ENCODE results near the gene HTR2A. TPM values are rescaled to one million over a fixed set of nuclear protein-coding genes. Genes with fewer than 3 reads are reported as not detected.
A peak's percentile ranks its signal among the peaks of the same experiment; 100 is the strongest.

The HTR2A gene
- total RNA-seq, 1 donor from 2014 or later = not detected

GRCh38 chr13:46796515-46797474, 100.1 kb downstream of the HTR2A start, which contains the start of gene ESD:
Gene ESD (minus strand): TSS chr13:46797161. CDS start chr13:46791413, 5,748 bp downstream.
- Histone ChIP-seq H3K36me3 (ENCODE audit: control insufficient read depth, insufficient read depth, low read length) (no peaks in the 10 kb centered on the region), H3K4me3 (ENCODE audit: low read depth, low read length) (peak within 1 kb of the TSS; percentile 68), H3K27me3 (ENCODE audit: control insufficient read depth, insufficient read depth, low read length) (no peaks in the 10 kb centered on the region)
- TF ChIP-seq, protein P1, sequence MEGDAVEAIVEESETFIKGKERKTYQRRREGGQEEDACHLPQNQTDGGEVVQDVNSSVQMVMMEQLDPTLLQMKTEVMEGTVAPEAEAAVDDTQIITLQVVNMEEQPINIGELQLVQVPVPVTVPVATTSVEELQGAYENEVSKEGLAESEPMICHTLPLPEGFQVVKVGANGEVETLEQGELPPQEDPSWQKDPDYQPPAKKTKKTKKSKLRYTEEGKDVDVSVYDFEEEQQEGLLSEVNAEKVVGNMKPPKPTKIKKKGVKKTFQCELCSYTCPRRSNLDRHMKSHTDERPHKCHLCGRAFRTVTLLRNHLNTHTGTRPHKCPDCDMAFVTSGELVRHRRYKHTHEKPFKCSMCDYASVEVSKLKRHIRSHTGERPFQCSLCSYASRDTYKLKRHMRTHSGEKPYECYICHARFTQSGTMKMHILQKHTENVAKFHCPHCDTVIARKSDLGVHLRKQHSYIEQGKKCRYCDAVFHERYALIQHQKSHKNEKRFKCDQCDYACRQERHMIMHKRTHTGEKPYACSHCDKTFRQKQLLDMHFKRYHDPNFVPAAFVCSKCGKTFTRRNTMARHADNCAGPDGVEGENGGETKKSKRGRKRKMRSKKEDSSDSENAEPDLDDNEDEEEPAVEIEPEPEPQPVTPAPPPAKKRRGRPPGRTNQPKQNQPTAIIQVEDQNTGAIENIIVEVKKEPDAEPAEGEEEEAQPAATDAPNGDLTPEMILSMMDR (IDR thresholded peaks at IDR 0.05; ENCODE audit: insufficient read depth, low read length, poor library complexity, severe bottlenecking) = no peak
- peak; percentile 66 for DNase-seq (ENCODE audit: low read depth)

GRCh38 chr13:46796129-46796514, 100.7 kb downstream of the HTR2A start:
- no peak for DNase-seq (ENCODE audit: low read depth)
- TF ChIP-seq, protein P1 (IDR thresholded peaks at IDR 0.05; ENCODE audit: insufficient read depth, low read length, poor library complexity, severe bottlenecking) = no peak
- H3K27me3 ChIP-seq (ENCODE audit: control insufficient read depth, insufficient read depth, low read length) = no peaks in the 10 kb centered on the region
- H3K36me3 ChIP-seq (ENCODE audit: control insufficient read depth, insufficient read depth, low read length) = no peaks in the 10 kb centered on the region
- peak overlapping the region; percentile 68 for H3K4me3 ChIP-seq (ENCODE audit: low read depth, low read length)

- no peaks in the 10 kb centered on the region for H3K27me3 ChIP-seq (ENCODE audit: control insufficient read depth, insufficient read depth, low read length)
- TF ChIP-seq, protein P1 (IDR thresholded peaks at IDR 0.05; ENCODE audit: insufficient read depth, low read length, poor library complexity, severe bottlenecking) = no peak
- no peak for DNase-seq (ENCODE audit: low read depth)
- H3K4me3 ChIP-seq (ENCODE audit: low read depth, low read length) = no peak overlapping the region
- H3K36me3 ChIP-seq (ENCODE audit: control insufficient read depth, insufficient read depth, low read length) = no peaks in the 10 kb centered on the region
Measured at GRCh38 chr13:46795321-46795720, 101.5 kb downstream of the HTR2A start.

GRCh38 chr13:46783504-46783903, 113.3 kb downstream of the HTR2A start:
- TF ChIP-seq, protein P1 (IDR thresholded peaks at IDR 0.05; ENCODE audit: insufficient read depth, low read length, poor library complexity, severe bottlenecking) = no peak
- H3K36me3 ChIP-seq (ENCODE audit: control insufficient read depth, insufficient read depth, low read length) = peaks cover 1% of the 10 kb centered on the region

GRCh38 chr13:46782691-46783090, 114.2 kb downstream of the HTR2A start:
- TF ChIP-seq, protein P1 (IDR thresholded peaks at IDR 0.05; ENCODE audit: insufficient read depth, low read length, poor library complexity, severe bottlenecking) = no peak
- DNase-seq (ENCODE audit: low read depth) = no peak
- Histone ChIP-seq H3K27me3 (ENCODE audit: control insufficient read depth, insufficient read depth, low read length) (no peaks in the 10 kb centered on the region), H3K4me3 (ENCODE audit: low read depth, low read length) (no peak overlapping the region), H3K36me3 (ENCODE audit: control insufficient read depth, insufficient read depth, low read length) (peaks cover 1% of the 10 kb centered on the region)

More at GRCh38 chr13:46783504-46783903, 113.3 kb downstream of the HTR2A start:
- Histone ChIP-seq H3K4me3 (ENCODE audit: low read depth, low read length) (no peak overlapping the region), H3K27me3 (ENCODE audit: control insufficient read depth, insufficient read depth, low read length) (no peaks in the 10 kb centered on the region)
- DNase-seq (ENCODE audit: low read depth) = no peak
